K562 (cell line): ENCODE results near the gene ELK1. TPM values are rescaled to one million over a fixed set of nuclear protein-coding genes. Genes with fewer than 3 reads are reported as not detected.
A peak's percentile ranks its signal among the peaks of the same experiment; 100 is the strongest.

Experiments used
- ARNT ChIP-seq, 2 experiments: fragments of 450-650 bp; IDR thresholded peaks; 2 replicates each; pipeline ENCODE4 v1.6.1; 2016; ENCODE audit warnings: mild to moderate bottlenecking in 1 of 2
- BRCA1 ChIP-seq, 2 experiments: fragments of 450-650 bp in 1 of 2; sonication (generic) in 1 of 2; formaldehyde crosslinking in 1 of 2; IDR thresholded peaks; 2 replicates each; pipeline versions ENCODE4 v1.5.0 to v1.6.1; 2017 to 2020; ENCODE audit warnings: mild to moderate bottlenecking in 1 of 2, missing genetic modification reagents in 1 of 2
- CHD2 ChIP-seq: IDR thresholded peaks from 2 replicates; pipeline ENCODE4 v1.6.1; 2011; ENCODE audit warnings: low read depth, low read length
- CREB1 ChIP-seq, 2 experiments: sonication (generic) in 1 of 2; formaldehyde crosslinking in 1 of 2; IDR thresholded peaks; 2 replicates each; pipeline versions ENCODE4 v1.6.1 to v1.8.0; 2012 to 2022; ENCODE audit warnings: inconsistent platforms in 1 of 2, mild to moderate bottlenecking in 1 of 2, missing genetic modification reagents in 1 of 2, moderate library complexity in 1 of 2
- DPF2 ChIP-seq: fragments of 450-650 bp; IDR thresholded peaks from 2 replicates; pipeline ENCODE4 v1.6.1; 2016
- FOXJ3 ChIP-seq: sonication (generic); formaldehyde crosslinking; IDR thresholded peaks from 2 replicates; pipeline ENCODE4 v1.4.0; 2020; ENCODE audit warnings: mild to moderate bottlenecking, missing genetic modification reagents
- HEY1 ChIP-seq: fragments of 250-450 bp; sonication (Bioruptor Pico); IDR thresholded peaks from 2 replicates; pipeline ENCODE4 v1.5.0; 2020; ENCODE audit warnings: mild to moderate bottlenecking, moderate library complexity, borderline replicate concordance
- MAFK ChIP-seq: IDR thresholded peaks from 2 replicates; pipeline ENCODE4 v1.6.1; 2011; ENCODE audit warnings: low read length, improper control_type of control experiment
- MGA ChIP-seq: fragments of 450-650 bp; IDR thresholded peaks from 2 replicates; pipeline ENCODE4 v1.6.1; 2016; ENCODE audit warnings: mild to moderate bottlenecking, moderate library complexity
- MLX ChIP-seq, 2 experiments: fragments of 450-650 bp in 1 of 2; sonication (generic) in 1 of 2; formaldehyde crosslinking; conservative IDR thresholded peaks; 2 replicates each; pipeline versions ENCODE4 v1.4.0 to v1.8.1; 2020 to 2022; ENCODE audit warnings: mild to moderate bottlenecking in 1 of 2, missing genetic modification reagents in 1 of 2
- MYBL2 ChIP-seq, 2 experiments: fragments of 450-650 bp in 1 of 2; sonication (generic) in 1 of 2; formaldehyde crosslinking in 1 of 2; IDR thresholded peaks; 2 replicates each; pipeline versions ENCODE4 v1.6.1 to v1.8.1; 2017 to 2022; ENCODE audit warnings: borderline replicate concordance in 1 of 2, inconsistent platforms in 1 of 2, low read depth in 1 of 2, mild to moderate bottlenecking in 1 of 2, missing genetic modification reagents in 1 of 2, moderate library complexity in 1 of 2
- POLR2AphosphoS2 ChIP-seq: IDR thresholded peaks from 2 replicates; pipeline ENCODE4 v1.6.1; 2012; ENCODE audit warnings: low read length, improper control_type of control experiment
- RBM39 ChIP-seq: fragments of 200-400 bp; formaldehyde crosslinking; optimal IDR thresholded peaks from 2 replicates; pipeline ENCODE3; 2018; ENCODE audit warnings: low read depth, low read length
- ZNF12 ChIP-seq: sonication (generic); formaldehyde crosslinking; IDR thresholded peaks from 2 replicates; pipeline ENCODE4 v1.4.0; 2020; ENCODE audit warnings: mild to moderate bottlenecking, missing genetic modification reagents
- polyA plus RNA-seq, 8 experiments: library from polyadenylated mRNA; depleted of rRNA in 4 of 8; stranded (reverse) in 5 of 8; unstranded in 3 of 8; fragments of >200 nt; fragmentation: Nextera tagmentation in 2 of 8; fragmentation: Illumina TruSeq in 1 of 8; extraction: Ambion mirVana in 2 of 8; extraction: Trizol in 1 of 8; gene quantifications; 2 replicates each; pipeline versions ENCODE4 v1.2.1 to v1.2.3, GENCODE V29; 2011 to 2014; ENCODE audit warnings: inconsistent platforms in 1 of 8, missing spikeins in 1 of 8
- total RNA-seq, 7 experiments: library from RNA; depleted of rRNA in 6 of 7; stranded (reverse); fragments of >200 nt in 6 of 7; fragmentation: Illumina TruSeq in 2 of 7; extraction: Trizol in 2 of 7; gene quantifications; 2 replicates each; pipeline versions ENCODE4 v1.2.1 to v1.2.3, GENCODE V29; 2011 to 2021; ENCODE audit warnings: low replicate concordance in 1 of 7

Gene ELK1
- total and polyA plus RNA-seq, 9 of the 15 experiments (the other 6 are each of a cell fraction or from before 2014, with no cell fraction given), result 4.4 to 74.9 (median 26.5) TPM

- TF ChIP-seq MGA, result peak; percentile 73
- TF ChIP-seq CREB1 (IDR thresholded peaks at IDR 0.05), result no peak; the same call in 1 of the 2 replicates
- TF ChIP-seq CREB1 (CRISPR knock-in tag; IDR thresholded peaks at IDR 0.05), result no peak
- TF ChIP-seq ARNT (IDR thresholded peaks at IDR 0.05), result peak in 1 of 2 experiments; percentile 49; a peak in 1 of 4 replicates
- no peak for TF ChIP-seq FOXJ3 (CRISPR knock-in tag)
- TF ChIP-seq POLR2AphosphoS2, result no peak
- TF ChIP-seq BRCA1 (IDR thresholded peaks at IDR 0.05), result no peak
- no peak for TF ChIP-seq BRCA1 (CRISPR knock-in tag; IDR thresholded peaks at IDR 0.05)
- TF ChIP-seq MLX (CRISPR knock-in tag; conservative IDR thresholded peaks at IDR 0.05), result no peak
- no peak for TF ChIP-seq CHD2
- TF ChIP-seq RBM39, result no peak
- TF ChIP-seq MYBL2 (IDR thresholded peaks at IDR 0.05; ENCODE audit: low read depth), result no peak
- no peak for TF ChIP-seq MYBL2 (CRISPR knock-in tag; IDR thresholded peaks at IDR 0.05; ENCODE audit: borderline replicate concordance)
- peak; percentile 96 for TF ChIP-seq DPF2
- 0 out of 2 replicates have a peak, but pooled peaks have one; percentile 16 for TF ChIP-seq MAFK
- TF ChIP-seq ZNF12 (CRISPR knock-in tag), result no peak
- no peak for TF ChIP-seq HEY1 (CRISPR knock-in tag)
Measured at GRCh38 chrX:47662144-47662657, 11.8 kb upstream of the ELK1 start (continued).
